Nephron (organoid): ENCODE measurements around the gene CMTM8.

Experiments used
- H3K27ac Mint-ChIP-seq, 3 experiments: 2 replicates each; pipeline ENCODE4 v1.8.0; 2020; ENCODE audit warnings: mixed read lengths in 3 of 3, mild to moderate bottlenecking in 2 of 3, moderate library complexity in 1 of 3
- H3K27me3 Mint-ChIP-seq: 2 replicates; pipeline ENCODE4 v1.8.0; 2021; ENCODE audit warnings: low read depth, mild to moderate bottlenecking, moderate library complexity, mixed read lengths
- H3K36me3 Mint-ChIP-seq: 2 replicates; pipeline ENCODE4 v1.8.0; 2020; ENCODE audit warnings: low read depth, mixed read lengths
- H3K4me1 Mint-ChIP-seq: 2 replicates; pipeline ENCODE4 v1.8.0; 2020; ENCODE audit warnings: mixed read lengths
- H3K4me3 Mint-ChIP-seq, 3 experiments: 2 replicates each; pipeline ENCODE4 v1.8.0; 2020; ENCODE audit warnings: mild to moderate bottlenecking in 3 of 3, mixed read lengths in 3 of 3, moderate library complexity in 2 of 3
- H3K9me3 Mint-ChIP-seq: 2 replicates; pipeline ENCODE4 v1.8.0; 2020; ENCODE audit warnings: mixed read lengths
- CTCF ChIP-seq, 3 experiments: fragments of 200-600 bp; sonication (generic); IDR thresholded peaks; one replicate each; pipeline ENCODE4 v1.5.0; 2021; ENCODE audit warnings: antibody characterized with exemption in 3 of 3; ENCODE audit not compliant: unreplicated experiment in 3 of 3

Gene CMTM8

GRCh38 chr3:32374788-32375595 lies 136.5 kb downstream of the CMTM8 start:
- H3K36me3 Mint-ChIP-seq: no peaks in the 10 kb centered on the region
- H3K27me3 Mint-ChIP-seq: peaks cover 8% of the 10 kb centered on the region
- H3K4me3 Mint-ChIP-seq: no peak overlapping the region
- no peak overlapping the region for H3K27ac Mint-ChIP-seq
- H3K4me1 Mint-ChIP-seq: no peaks in the 10 kb centered on the region
- peak; percentile 55 to 65 (median 57) for TF ChIP-seq CTCF (IDR thresholded peaks at IDR 0.05; ENCODE audit: unreplicated experiment in 3 of 3)
- H3K9me3 Mint-ChIP-seq: no peaks in the 10 kb centered on the region

DNA sequence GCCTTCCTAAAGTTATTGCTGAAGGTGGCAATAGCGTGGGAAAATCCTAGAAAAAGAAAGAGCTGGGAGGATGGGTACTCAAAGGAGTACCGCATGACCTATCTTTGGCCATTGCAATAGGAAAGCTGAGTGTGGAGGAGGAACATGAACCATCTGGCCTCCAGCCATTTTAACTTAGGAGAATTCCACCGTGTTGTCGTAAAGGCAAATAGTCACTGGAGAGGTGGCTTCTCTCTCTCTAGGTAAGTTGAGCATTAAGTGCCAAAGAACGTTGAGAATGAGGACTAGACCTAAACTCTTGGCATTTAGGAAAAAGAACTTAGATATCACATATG lies 137.1 kb downstream of the CMTM8 start:
- peaks cover 8% of the 10 kb centered on the region for H3K27me3 Mint-ChIP-seq

DNA sequence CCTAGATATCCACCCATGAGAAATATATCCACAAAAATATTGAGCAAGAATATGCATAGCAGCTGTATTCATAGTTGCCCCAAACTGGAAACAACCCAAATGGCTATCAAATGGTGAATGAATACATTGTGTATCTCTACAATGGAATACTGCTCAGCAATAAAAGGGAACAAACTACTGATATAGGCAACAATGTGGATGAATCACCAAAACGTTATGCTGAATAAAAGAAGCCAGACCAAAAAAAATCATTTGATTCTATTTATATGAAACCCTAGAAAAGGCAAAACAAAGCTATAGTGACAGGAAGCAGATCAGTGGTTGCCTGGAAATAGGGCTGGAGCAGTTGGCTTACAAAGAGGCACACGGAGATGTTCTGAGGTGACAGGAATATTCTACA lies 137.6 kb downstream of the CMTM8 start:
- no peaks in the 10 kb centered on the region for H3K36me3 Mint-ChIP-seq
- TF ChIP-seq CTCF (IDR thresholded peaks at IDR 0.05; ENCODE audit: unreplicated experiment in 3 of 3): no peak
- H3K27ac Mint-ChIP-seq: no peak overlapping the region
- H3K4me3 Mint-ChIP-seq: no peak overlapping the region
- no peaks in the 10 kb centered on the region for H3K9me3 Mint-ChIP-seq
- H3K4me1 Mint-ChIP-seq: no peaks in the 10 kb centered on the region
- H3K27me3 Mint-ChIP-seq: peaks cover 8% of the 10 kb centered on the region

More for the DNA sequence above, 137.1 kb downstream of the CMTM8 start:
- no peaks in the 10 kb centered on the region for H3K4me1 Mint-ChIP-seq
- TF ChIP-seq CTCF (IDR thresholded peaks at IDR 0.05; ENCODE audit: unreplicated experiment in 3 of 3): no peak
- H3K36me3 Mint-ChIP-seq: no peaks in the 10 kb centered on the region
- no peaks in the 10 kb centered on the region for H3K9me3 Mint-ChIP-seq
- H3K4me3 Mint-ChIP-seq: no peak overlapping the region
- H3K27ac Mint-ChIP-seq: no peak overlapping the region

GRCh38 chr3:32379831-32380500 lies 141.5 kb downstream of the CMTM8 start:
- Mint-ChIP-seq H3K36me3 (no peaks in the 10 kb centered on the region), H3K4me3 (no peak overlapping the region), H3K4me1 (no peaks in the 10 kb centered on the region), H3K9me3 (no peaks in the 10 kb centered on the region), H3K27me3 (peaks cover 7% of the 10 kb centered on the region), H3K27ac (no peak overlapping the region)
- no peak for TF ChIP-seq CTCF (IDR thresholded peaks at IDR 0.05; ENCODE audit: unreplicated experiment in 3 of 3)

DNA sequence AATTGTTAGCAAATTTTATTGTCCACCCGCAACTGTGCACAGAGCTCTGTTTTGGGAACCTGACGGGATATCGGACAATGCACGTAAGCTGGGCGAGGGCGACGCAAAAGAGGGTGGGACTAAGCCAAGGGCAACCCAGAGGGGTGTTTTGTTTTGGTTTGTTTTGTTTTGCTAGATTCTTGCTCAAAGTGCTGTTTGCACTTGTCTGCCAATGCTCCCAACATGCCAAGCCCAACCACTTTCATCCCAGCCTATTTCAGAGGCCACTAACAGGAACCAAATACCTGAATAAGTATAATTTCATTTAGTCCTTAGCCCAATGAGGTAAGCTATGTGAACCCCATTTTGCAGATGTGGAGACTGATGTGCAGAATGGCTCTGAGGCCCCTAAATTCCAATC lies 143.4 kb downstream of the CMTM8 start:
- no peaks in the 10 kb centered on the region for H3K9me3 Mint-ChIP-seq
- no peak overlapping the region for H3K4me3 Mint-ChIP-seq
- no peak overlapping the region for H3K27ac Mint-ChIP-seq
- no peak for TF ChIP-seq CTCF (IDR thresholded peaks at IDR 0.05; ENCODE audit: unreplicated experiment in 3 of 3)
- no peaks in the 10 kb centered on the region for H3K36me3 Mint-ChIP-seq
- H3K27me3 Mint-ChIP-seq: peaks cover 11% of the 10 kb centered on the region
- peaks cover 5% of the 10 kb centered on the region for H3K4me1 Mint-ChIP-seq
